GM18508 (cell line): ENCODE results near the gene HRK.
"Not testable (repeated sequence)": the region's sequence is repeated elsewhere in the genome, so short reads cannot be mapped to it uniquely, and the experiment has no call there.

Source experiments
- ATAC-seq: cut with Tn5 transposase; IDR thresholded peaks from one replicate; pipeline ENCODE4 v1.9.1; 2021; ENCODE audit warnings: moderate number of reproducible peaks; ENCODE audit not compliant: insufficient read depth, unreplicated experiment

The HRK gene

GRCh38 chr12:116827432-116827831 is 53.8 kb downstream of the HRK start:
- no peak for ATAC-seq

DNA sequence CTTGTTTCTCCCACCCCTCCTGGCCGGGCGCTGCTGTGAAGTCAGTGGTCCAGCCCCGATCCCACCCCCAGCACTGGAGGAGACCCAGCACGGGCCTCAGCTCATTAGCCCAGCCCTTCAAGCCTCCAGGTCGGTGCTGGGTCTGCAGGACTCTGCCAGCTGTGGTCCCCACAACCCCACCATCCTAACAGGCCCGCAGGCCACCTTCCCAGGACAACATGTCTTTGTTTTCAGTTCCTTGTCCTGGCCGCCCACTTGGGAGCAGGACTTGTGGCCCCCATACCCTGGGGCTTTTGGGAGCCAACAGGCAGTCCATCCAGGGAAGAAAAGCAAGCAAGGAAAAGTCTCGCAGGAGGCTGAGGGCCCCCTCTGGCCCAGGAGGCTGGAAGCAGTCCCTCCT is 60.0 kb downstream of the HRK start:
- no peak for ATAC-seq

- no peak for ATAC-seq
Observed at GRCh38 chr12:116820064-116820656, 61.1 kb downstream of the HRK start.

- peak; percentile 54 for ATAC-seq
Observed at GRCh38 chr12:116818948-116819832, 62.1 kb downstream of the HRK start.

GRCh38 chr12:116818341-116818856 is 62.8 kb downstream of the HRK start:
- no peak for ATAC-seq

DNA sequence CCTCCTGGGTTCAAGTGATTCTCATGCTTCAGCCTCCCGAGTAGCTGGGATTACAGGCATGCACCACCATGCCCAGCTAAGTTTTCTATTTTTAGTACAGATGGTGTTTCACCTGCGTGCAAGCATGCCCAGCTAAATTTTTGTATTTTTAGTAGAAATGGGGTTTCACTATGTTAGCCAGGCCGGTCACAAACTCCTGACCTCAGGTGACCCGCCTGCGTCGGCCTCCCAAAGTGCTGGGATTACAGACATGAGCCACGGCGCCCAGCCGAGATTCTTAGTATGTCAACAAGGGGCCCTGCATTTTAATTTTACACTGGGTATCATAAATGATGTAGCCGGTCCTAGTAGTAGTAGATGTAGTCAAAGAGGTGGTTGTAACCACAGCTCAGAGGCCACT is 66.5 kb downstream of the HRK start:
- not testable (repeated sequence) for ATAC-seq

- no peak for ATAC-seq
Observed at GRCh38 chr12:116813271-116814041, 67.8 kb downstream of the HRK start.

DNA sequence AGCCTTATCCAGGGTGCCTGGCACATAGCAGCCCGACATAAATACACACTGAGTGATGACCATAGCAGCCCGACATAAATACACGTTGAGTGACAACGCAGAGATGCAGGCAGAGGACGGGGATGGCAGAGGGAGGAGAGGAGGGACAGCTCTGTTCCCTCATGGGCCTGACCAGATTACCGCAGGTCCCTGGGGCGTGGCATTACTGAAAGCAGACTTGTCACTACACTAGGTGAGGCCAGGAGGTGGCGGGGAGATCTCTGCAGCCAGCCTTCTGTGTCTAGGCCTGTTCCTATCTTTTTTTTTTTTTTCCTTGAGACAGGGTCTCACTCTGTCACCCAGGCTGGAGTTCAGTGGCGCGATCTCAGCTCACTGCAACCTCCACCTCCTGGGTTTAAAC is 69.0 kb downstream of the HRK start:
- no peak for ATAC-seq

DNA sequence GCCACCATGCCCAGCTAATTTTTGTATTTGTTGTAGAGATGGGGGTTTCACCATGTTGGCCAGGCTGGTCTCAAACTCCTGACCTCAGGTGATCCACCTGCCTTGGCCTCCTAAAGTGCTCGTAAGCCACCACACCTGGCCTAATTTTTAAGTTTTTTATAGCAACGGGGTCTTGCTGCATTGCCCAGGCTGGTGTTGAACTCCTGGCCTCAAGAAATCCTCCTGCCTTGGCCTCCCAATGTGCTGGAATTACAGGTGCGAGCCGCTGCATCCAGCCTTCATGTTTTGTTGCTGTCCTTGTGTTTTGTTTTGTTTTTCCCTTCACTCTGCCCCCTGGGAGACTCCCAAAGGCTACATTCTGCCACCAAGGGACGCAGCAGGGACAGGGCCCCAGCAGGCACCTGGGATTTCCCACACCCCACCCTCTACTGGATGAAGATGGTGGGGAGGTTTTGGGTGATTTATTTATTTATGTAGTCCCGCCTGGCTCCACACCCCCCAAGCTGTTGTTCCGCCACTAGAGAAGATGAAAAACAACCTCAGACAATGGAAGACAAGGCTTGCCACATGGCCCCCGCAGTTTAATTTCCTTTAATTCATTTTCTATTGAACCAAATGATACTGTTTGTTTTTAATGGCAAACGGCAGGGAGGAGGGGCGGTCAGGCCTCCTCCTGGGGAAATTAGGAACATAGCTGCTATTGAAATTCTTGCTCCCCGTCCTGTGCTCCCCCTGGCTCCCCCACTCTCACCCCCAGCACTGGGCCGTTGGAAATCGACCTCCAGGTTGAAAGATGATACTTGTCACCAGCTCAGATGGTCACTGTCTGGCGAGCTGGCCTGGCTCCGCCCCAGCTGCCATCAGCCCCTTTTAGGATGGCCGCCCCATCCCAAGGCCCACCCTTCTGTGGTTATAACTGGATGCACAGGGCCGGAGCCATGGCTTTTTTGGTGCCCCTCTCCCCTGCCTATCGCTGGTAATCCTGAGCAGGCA is 72.8 kb downstream of the HRK start:
- ATAC-seq = no peak

- no peak for ATAC-seq
Observed at GRCh38 chr12:116807546-116807945, 73.7 kb downstream of the HRK start.

DNA sequence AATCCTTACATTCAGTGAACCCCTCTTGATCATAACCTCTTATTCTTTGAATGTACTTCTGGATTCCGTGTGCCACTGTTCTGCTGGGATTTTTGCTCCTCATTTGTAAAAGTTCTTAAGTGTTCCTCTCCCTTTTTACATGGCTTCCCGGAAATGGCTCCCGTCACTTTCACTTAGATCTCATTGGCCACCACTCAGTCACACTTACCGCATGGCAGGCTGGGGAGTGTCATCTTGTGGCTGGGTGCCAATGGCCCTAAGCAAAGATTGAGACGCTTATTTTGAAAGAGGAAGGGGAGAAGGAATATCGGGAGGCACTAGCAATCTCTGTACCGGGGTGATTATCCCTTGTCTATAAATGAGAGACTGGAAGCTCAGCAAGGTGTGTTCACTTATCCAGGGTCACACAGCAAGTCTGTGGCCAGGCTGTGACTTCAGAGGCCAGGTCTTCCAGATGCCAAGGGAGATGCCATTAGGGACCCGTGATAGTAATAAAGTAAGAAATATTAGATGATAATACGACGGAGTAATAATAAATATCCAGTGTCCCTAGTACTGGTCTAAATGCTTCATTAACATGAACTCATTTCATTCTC is 74.3 kb downstream of the HRK start:
- no peak for ATAC-seq
